Amniotic epithelial cell (primary cell): Measurements from ENCODE around the gene ZC3H13.

ENCODE experiments used
- DNase-seq: peaks from one replicate; pipeline ENCODE4 v3.0.0-alpha.2; 2010; ENCODE audit warnings: low read depth

ZC3H13 gene

GRCh38 chr13:45934283-45934682, 118.3 kb downstream of the ZC3H13 start:
- no peak for DNase-seq

- no peak for DNase-seq
Observed at GRCh38 chr13:45933203-45933908, 119.2 kb downstream of the ZC3H13 start.

GRCh38 chr13:45932676-45933075, 119.9 kb downstream of the ZC3H13 start:
- DNase-seq, result no peak

GRCh38 chr13:45932172-45932571, 120.4 kb downstream of the ZC3H13 start:
- DNase-seq, result no peak

DNA sequence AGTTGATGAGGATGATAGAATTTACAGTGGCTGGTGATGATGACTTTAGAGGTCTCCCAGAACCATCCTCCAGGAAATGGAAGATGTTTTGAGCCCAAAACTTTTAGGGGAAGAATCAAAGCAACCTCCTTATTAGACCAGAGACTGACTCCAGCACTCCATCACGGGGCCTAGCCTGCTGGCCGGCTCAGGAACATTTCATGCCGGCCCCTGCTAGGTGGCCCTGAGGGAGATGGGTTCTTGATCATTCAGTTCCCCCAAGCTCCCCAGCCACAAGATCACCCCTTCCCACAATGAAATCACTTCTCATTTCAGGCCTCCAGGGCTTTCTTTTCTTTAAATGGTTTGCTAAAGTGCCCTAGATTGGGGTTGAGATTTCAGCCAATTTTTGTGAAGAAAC, 121.3 kb downstream of the ZC3H13 start:
- DNase-seq, result no peak

DNA sequence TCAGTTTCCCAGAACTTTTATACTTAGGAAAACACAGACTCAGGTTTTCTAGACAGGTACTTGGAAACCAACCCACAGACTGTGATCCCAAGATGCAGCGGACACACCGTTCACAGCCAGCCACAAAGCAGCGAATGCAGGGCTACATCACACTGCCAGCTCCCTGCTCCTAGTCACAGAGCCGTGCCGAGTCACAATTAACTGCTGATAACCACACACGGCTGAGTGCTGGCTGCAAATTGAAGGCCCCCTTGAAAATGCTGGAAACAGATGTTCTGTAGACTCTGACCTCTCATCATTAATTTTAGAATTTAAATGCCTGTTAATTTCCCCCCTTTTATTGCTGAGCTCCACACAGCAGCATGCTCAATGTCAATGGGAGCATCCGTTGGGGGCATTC, 122.4 kb downstream of the ZC3H13 start:
- no peak for DNase-seq

- peak; percentile 13 for DNase-seq
Observed at GRCh38 chr13:45928843-45929242, 123.7 kb downstream of the ZC3H13 start.

DNA sequence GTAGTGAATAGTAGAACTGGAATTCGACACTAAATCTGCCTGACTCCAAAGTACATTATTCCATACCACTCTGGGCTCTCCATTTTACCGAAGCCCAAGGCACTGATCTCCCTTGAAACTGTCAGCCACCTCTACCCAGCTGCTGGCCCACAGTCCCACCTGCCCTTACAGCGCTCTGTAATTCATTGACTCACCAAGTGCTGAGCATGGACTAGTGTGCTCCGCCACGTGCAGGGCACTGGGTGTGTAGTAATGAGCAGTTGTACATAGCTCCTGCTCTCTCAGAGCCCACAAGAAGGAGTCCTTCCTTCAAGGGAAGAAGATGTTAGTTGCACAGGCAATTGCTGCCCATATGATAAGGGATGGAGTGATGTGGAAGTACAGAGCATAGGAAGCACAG, 124.4 kb downstream of the ZC3H13 start:
- no peak for DNase-seq

DNA sequence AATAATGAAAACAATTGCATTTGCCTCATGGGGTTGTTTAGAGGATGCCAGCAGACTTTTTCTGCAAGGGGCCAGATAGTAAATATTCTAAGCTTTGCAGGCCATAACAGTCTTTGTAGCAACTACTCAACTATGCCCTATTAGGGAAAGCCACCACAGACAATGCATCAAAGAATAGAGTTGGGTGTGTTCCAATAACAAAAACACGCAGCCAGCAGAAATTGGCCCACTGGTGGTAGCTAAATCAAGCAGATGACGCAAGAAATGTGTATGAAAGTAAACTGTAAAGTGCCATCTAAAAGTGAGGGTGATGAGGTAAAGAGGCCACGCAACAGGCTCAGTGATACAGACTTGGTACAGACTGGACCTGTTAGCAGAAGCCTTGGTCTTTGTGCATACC, 125.8 kb downstream of the ZC3H13 start:
- no peak for DNase-seq

- DNase-seq, result peak; percentile 7
Observed at GRCh38 chr13:45925151-45925550, 127.4 kb downstream of the ZC3H13 start.

DNA sequence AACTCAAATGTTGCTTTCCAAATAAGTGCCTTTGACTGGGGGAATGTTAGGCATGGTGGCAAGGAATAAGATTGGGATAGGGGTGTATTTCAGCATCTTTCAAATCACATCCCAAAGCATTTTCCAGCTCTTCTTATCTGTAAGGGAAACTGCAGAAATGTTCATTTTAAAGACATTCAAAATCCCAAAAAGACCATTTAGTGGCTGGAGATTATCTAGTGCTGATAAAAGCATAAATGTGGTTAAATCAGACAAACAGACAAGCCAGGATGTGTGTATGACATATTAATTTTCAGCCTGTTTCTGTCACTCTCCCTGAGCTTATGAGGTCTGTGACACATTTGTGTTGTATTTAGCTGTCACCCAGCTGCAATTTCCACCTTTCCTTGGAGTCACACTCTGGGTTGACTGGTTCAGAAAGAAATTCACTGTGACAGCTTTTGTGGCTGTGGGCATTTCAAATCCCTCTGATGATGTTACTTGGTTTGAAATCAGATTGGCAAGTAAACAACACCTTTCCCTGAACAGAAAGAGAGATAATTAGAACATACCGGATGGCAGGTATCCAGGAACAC, 131.3 kb downstream of the ZC3H13 start:
- DNase-seq, result no peak

DNA sequence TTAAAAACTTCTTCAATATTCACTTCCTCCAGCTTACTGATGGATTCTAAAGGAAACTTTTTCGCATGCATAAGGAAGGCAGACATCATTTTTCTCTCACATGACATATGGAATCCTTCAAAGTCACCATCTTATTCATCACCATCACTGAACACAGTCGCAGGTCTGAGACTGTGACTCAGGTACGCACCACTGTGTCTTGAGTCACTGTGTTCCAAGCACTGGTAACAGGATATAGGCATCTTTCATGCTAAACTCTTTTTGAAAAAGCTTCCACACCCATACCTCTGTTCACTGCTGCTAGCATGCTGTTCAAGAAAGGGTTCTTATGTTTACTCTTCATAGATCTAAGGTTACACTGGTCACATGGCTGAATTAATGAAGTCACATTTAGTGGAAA, 133.9 kb downstream of the ZC3H13 start:
- DNase-seq, result no peak

GRCh38 chr13:45917019-45917418, 135.5 kb downstream of the ZC3H13 start:
- DNase-seq, result no peak

- peak; percentile 60 for DNase-seq
Observed at GRCh38 chr13:45915686-45916439, 136.7 kb downstream of the ZC3H13 start.

DNA sequence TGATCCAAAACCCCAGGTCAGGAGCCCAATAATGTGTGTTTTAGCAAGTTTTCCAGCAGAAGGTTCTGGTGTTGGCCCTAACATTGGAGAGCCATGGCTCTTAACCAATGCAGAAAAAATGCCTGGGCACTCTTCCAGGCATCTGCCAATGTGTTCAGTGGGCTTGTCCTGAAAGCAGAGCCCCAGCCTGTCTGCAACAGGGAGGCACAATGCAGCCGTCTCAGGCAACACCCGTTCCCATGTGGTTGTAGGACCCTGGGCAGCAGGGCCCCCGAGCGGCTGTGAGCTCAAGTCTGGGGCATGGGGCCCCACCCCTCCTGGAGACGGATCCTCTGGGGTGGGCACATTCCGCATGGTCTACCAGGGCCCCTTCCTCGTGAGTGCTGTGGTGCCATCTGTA, 142.9 kb downstream of the ZC3H13 start:
- no peak for DNase-seq

DNA sequence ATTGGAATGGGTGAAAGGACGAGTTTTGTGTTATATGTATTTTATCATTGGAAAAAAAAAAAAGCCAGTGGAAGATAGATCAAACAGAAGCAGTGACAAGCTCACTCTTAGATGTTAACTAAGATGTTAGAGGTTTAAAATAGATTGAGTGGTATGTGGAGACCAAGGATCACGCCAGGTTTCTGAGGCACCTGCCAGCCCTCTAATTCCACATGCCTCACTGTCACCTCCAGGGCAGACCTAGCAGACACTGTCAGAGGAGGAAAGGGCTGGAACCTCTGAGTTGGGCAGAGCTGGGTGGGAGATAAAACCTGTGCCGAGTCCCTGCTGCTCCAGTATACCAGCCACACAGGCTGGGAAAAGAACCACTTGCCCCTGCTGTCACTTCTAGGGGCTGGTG, 143.5 kb downstream of the ZC3H13 start:
- DNase-seq, result no peak

- no peak for DNase-seq
Observed at GRCh38 chr13:45907503-45907902, 145.0 kb downstream of the ZC3H13 start.
